Vagina (tissue), 2 donors: Measurements from ENCODE around the gene JAM3.

Source experiments
- CTCF ChIP-seq, 3 experiments: fragments of 450-650 bp in 2 of 3; fragments of 200-600 bp in 1 of 3; sonication (generic) in 1 of 3; IDR thresholded peaks; one replicate each; pipeline ENCODE4 v1.5.1; 2017 to 2019; ENCODE audit warnings: antibody characterized with exemption in 3 of 3, mild to moderate bottlenecking in 2 of 3, moderate library complexity in 2 of 3
- POLR2AphosphoS5 ChIP-seq, 2 donors: sonication (generic); formaldehyde crosslinking; IDR thresholded peaks; one replicate each; pipeline ENCODE4 v1.9.0; 2017; ENCODE audit warnings: antibody characterized with exemption in 2 of 2, mild to moderate bottlenecking in 2 of 2, low read depth in 1 of 2; ENCODE audit not compliant: insufficient read depth in 1 of 2

GRCh38 chr11:134040386-134041302 is 28.2 kb upstream of the JAM3 start:
- no peak for TF ChIP-seq POLR2AphosphoS5 (IDR thresholded peaks at IDR 0.05; ENCODE audit: insufficient read depth in 1 of 2, low read depth in 1 of 2)
- TF ChIP-seq CTCF (IDR thresholded peaks at IDR 0.05), result no peak
